Fibroblast of lung (primary cell): Measurements from ENCODE around the gene KLHL26. TPM values are rescaled to one million over a fixed set of nuclear protein-coding genes. Genes with fewer than 3 reads are reported as not detected.

Experiments used
- DNase-seq, 2 donors: peaks; one replicate each; pipeline versions ENCODE4 v3.0.0 to v3.0.0-alpha.2; 2010; ENCODE audit warnings: low read depth in 2 of 2
- H2AFZ ChIP-seq: 2 replicates; pipeline ENCODE4 v1.5.1; 2012; ENCODE audit warnings: low read length, control low read depth, inconsistent platforms
- H3K27ac ChIP-seq: 2 replicates; pipeline ENCODE4 v1.5.1; 2011; ENCODE audit warnings: low read length, control low read depth; ENCODE audit not compliant: insufficient read depth
- H3K27me3 ChIP-seq: 2 replicates; pipeline ENCODE4 v1.5.1; 2011; ENCODE audit warnings: mild to moderate bottlenecking, low read length; ENCODE audit not compliant: control insufficient read depth, insufficient read depth
- H3K36me3 ChIP-seq: 2 replicates; pipeline ENCODE4 v1.5.1; 2011; ENCODE audit warnings: low read length; ENCODE audit not compliant: control insufficient read depth, insufficient read depth
- H3K4me1 ChIP-seq: 2 replicates; pipeline ENCODE4 v1.5.1; 2011; ENCODE audit warnings: low read length; ENCODE audit not compliant: control insufficient read depth, insufficient read depth; ENCODE audit errors: extremely low read depth
- H3K4me2 ChIP-seq: 2 replicates; pipeline ENCODE4 v1.5.1; 2011; ENCODE audit warnings: low read length, control low read depth; ENCODE audit not compliant: insufficient read depth; ENCODE audit errors: extremely low read depth
- H3K4me3 ChIP-seq, 4 experiments: fragments of 200-600 bp in 1 of 4; sonication (generic) in 1 of 4; replicated peaks in 1 of 4; 2 replicates each; pipeline ENCODE4 v1.5.1; 2011 to 2016; ENCODE audit warnings: low read length in 4 of 4, low read depth in 3 of 4, mild to moderate bottlenecking in 3 of 4, control low read depth in 2 of 4, inconsistent platforms in 1 of 4, mixed read lengths in 1 of 4; ENCODE audit not compliant: insufficient read depth in 1 of 4; ENCODE audit errors: control extremely low read depth in 1 of 4
- H3K79me2 ChIP-seq: 2 replicates; pipeline ENCODE4 v1.5.1; 2012; ENCODE audit warnings: mild to moderate bottlenecking, low read length, inconsistent platforms; ENCODE audit not compliant: control insufficient read depth, insufficient read depth
- H3K9ac ChIP-seq: 2 replicates; pipeline ENCODE4 v1.5.1; 2011; ENCODE audit warnings: mild to moderate bottlenecking, low read length, control low read depth; ENCODE audit not compliant: insufficient read depth
- H3K9me3 ChIP-seq: 2 replicates; pipeline ENCODE4 v1.5.1; 2012; ENCODE audit warnings: low read depth, low read length; ENCODE audit not compliant: control insufficient read depth, insufficient read depth
- H4K20me1 ChIP-seq: 2 replicates; pipeline ENCODE4 v1.5.1; 2011; ENCODE audit warnings: low read length; ENCODE audit not compliant: control insufficient read depth, insufficient read depth; ENCODE audit errors: extremely low read depth
- EZH2 ChIP-seq: IDR thresholded peaks from 2 replicates; pipeline ENCODE4 v1.5.1; 2012; ENCODE audit warnings: low read length, control low read depth, mild to moderate bottlenecking; ENCODE audit errors: missing control alignments
- polyA plus RNA-seq, 2 donors: library from polyadenylated mRNA; depleted of rRNA in 1 of 2; stranded (reverse) in 1 of 2; unstranded in 1 of 2; fragments of >200 nt; gene quantifications; 2 replicates each; pipeline ENCODE4 v1.2.1, GENCODE V29; 2011 to 2012; ENCODE audit warnings: missing spikeins in 1 of 2
- total RNA-seq: library from RNA; depleted of rRNA; stranded (reverse); fragments of >200 nt; gene quantifications from 2 replicates; pipeline ENCODE4 v1.2.1, GENCODE V29; 2014
- TF ChIP-seq, protein P1 (sequence below), 2 donors: IDR thresholded peaks in 1 of 2; conservative IDR thresholded peaks in 1 of 2; 1 replicate in 1 of 2; 2 replicates in 1 of 2; pipeline ENCODE4 v1.5.1; 2011 to 2012; ENCODE audit warnings: low read length in 2 of 2, control low read depth in 1 of 2, inconsistent platforms in 1 of 2, low read depth in 1 of 2, mild to moderate bottlenecking in 1 of 2

KLHL26 gene
- total and polyA plus RNA-seq, 2 donors (not counting 1 experiment from before 2014, with no cell fraction given): 1.4 to 3.5 TPM

GRCh38 chr19:18633321-18633720 lies 3.5 kb upstream of the KLHL26 start:
- Histone ChIP-seq H3K27ac (no peak overlapping the region), H2AFZ (no peak overlapping the region), H3K36me3 (no peaks in the 10 kb centered on the region)

DNA sequence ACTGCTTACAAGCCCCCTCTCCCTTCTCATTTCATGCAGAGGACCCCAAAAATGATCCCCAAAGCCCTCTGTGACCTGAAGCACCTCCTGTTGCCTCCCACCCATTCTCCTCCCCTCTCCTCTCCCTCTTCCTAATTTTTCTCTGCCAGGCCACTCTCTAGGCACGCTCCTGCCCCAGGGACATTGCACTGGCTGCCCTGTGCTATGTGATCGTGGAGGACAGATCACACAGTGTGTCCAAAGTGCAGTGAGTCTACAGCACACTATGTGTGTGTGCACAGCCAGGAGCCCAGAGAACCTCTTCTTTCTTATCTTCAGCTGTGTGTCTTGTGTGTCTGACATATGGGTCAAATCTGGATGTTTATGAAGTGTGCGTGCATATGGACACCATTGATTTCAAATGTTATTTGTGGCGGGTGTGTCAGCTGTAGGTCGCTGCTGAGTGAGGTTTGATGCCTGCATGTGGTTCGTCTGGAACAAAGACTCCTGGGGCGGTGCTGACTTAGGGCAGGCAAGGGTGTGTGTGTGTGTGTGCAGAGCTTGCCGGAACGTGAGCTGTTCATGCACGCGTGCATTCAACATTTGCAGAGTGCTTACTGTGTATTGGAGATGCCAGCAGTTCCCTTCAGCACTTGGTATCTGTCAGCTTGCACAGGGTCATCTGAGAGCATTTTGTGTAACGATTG lies 2.1 kb upstream of the KLHL26 start:
- peak in 1 of 2 donors; percentile 76 for DNase-seq
- no peaks in the 10 kb centered on the region for H3K79me2 ChIP-seq
- no peaks in the 10 kb centered on the region for H3K9me3 ChIP-seq
- no peak overlapping the region for H2AFZ ChIP-seq
- H4K20me1 ChIP-seq: no peaks in the 10 kb centered on the region
- H3K36me3 ChIP-seq: no peaks in the 10 kb centered on the region
- H3K27ac ChIP-seq: no peak overlapping the region
- TF ChIP-seq, protein P1, sequence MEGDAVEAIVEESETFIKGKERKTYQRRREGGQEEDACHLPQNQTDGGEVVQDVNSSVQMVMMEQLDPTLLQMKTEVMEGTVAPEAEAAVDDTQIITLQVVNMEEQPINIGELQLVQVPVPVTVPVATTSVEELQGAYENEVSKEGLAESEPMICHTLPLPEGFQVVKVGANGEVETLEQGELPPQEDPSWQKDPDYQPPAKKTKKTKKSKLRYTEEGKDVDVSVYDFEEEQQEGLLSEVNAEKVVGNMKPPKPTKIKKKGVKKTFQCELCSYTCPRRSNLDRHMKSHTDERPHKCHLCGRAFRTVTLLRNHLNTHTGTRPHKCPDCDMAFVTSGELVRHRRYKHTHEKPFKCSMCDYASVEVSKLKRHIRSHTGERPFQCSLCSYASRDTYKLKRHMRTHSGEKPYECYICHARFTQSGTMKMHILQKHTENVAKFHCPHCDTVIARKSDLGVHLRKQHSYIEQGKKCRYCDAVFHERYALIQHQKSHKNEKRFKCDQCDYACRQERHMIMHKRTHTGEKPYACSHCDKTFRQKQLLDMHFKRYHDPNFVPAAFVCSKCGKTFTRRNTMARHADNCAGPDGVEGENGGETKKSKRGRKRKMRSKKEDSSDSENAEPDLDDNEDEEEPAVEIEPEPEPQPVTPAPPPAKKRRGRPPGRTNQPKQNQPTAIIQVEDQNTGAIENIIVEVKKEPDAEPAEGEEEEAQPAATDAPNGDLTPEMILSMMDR (conservative IDR thresholded peaks at IDR 0.05 in 1 of 2, IDR thresholded peaks at IDR 0.05 in 1 of 2; ENCODE audit: low read depth in 1 of 2, low read length in 2 of 2): no peak
- TF ChIP-seq EZH2: no peak
- H3K4me1 ChIP-seq: peaks cover 6% of the 10 kb centered on the region
- H3K9ac ChIP-seq: no peak overlapping the region
- H3K4me2 ChIP-seq: no peak overlapping the region
- H3K4me3 ChIP-seq: no peak overlapping the region
- no peaks in the 10 kb centered on the region for H3K27me3 ChIP-seq

More at GRCh38 chr19:18633321-18633720, 3.5 kb upstream of the KLHL26 start:
- Histone ChIP-seq H3K4me2 (no peak overlapping the region), H4K20me1 (no peaks in the 10 kb centered on the region), H3K79me2 (no peaks in the 10 kb centered on the region), H3K9me3 (no peaks in the 10 kb centered on the region), H3K9ac (no peak overlapping the region), H3K4me1 (peaks cover 6% of the 10 kb centered on the region), H3K27me3 (peaks cover 2% of the 10 kb centered on the region), H3K4me3 (no peak overlapping the region)
- no peak for DNase-seq
- TF ChIP-seq EZH2: no peak
- TF ChIP-seq, protein P1 (conservative IDR thresholded peaks at IDR 0.05 in 1 of 2, IDR thresholded peaks at IDR 0.05 in 1 of 2; ENCODE audit: low read depth in 1 of 2, low read length in 2 of 2): no peak

DNA sequence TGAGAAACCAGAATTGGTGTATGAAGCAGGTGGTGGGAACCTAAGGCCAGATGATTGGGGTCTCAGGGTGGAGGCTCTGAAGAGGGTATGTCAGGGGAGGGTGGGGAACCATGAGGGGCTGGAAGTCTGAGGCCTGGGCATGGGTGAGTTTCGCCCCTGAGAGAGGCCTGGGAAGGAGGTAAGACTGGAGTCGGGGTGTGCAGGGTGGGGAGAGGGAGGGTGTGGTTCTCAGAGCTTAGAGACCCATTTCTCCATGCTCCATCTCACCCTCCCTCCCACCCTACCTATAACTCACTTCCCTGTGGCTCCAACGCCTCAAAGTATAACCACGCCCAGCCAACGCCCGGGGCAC lies 1.0 kb upstream of the KLHL26 start:
- H2AFZ ChIP-seq: no peak overlapping the region
- no peak overlapping the region for H3K4me2 ChIP-seq
- no peak overlapping the region for H3K27ac ChIP-seq
- H3K27me3 ChIP-seq: no peaks in the 10 kb centered on the region
- no peak overlapping the region for H3K9ac ChIP-seq
- no peaks in the 10 kb centered on the region for H3K79me2 ChIP-seq
- no peaks in the 10 kb centered on the region for H3K9me3 ChIP-seq
- H3K36me3 ChIP-seq: no peaks in the 10 kb centered on the region
- H3K4me1 ChIP-seq: peaks cover 6% of the 10 kb centered on the region
- DNase-seq: no peak
- no peak for TF ChIP-seq EZH2
- TF ChIP-seq, protein P1 (conservative IDR thresholded peaks at IDR 0.05 in 1 of 2, IDR thresholded peaks at IDR 0.05 in 1 of 2; ENCODE audit: low read depth in 1 of 2, low read length in 2 of 2): no peak
- no peaks in the 10 kb centered on the region for H4K20me1 ChIP-seq
- no peak overlapping the region for H3K4me3 ChIP-seq
